ENCODE results near the gene MARK4.
"Not testable (repeated sequence)": the region's sequence is repeated elsewhere in the genome, so short reads cannot be mapped to it uniquely, and the experiment has no call there.

The MARK4 gene

GRCh38 chr19:45305421-45305820, 54.4 kb downstream of the MARK4 start:
- peak; percentile 44 for DNase-seq (ENCODE audit: low spot score)

DNA sequence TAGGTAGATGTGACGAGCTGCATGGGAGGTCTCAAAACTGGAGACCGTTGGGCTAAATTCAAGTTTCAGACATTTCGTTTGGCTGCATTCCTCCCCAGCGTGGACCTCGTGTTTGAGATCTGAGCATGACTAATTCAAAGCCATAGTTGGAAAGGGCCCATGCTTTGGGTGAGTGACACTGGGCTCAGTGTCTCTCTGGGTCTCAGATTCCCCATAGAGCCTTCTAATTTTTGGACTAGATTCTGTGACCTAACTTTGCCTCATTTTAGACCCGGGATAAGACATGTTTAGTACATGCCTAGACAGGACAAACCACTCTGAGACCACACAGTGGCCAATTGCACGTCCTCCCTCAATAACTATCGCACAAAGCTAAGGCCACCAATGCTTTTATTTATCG, 55.0 kb downstream of the MARK4 start:
- no peak for DNase-seq (ENCODE audit: low spot score)

- peak; percentile 83 for DNase-seq (ENCODE audit: low spot score)
These were observed 55.5 kb downstream of the MARK4 start for GRCh38 chr19:45306518-45307027.

GRCh38 chr19:45307361-45307760, 56.3 kb downstream of the MARK4 start:
- no peak for DNase-seq (ENCODE audit: low spot score)

DNA sequence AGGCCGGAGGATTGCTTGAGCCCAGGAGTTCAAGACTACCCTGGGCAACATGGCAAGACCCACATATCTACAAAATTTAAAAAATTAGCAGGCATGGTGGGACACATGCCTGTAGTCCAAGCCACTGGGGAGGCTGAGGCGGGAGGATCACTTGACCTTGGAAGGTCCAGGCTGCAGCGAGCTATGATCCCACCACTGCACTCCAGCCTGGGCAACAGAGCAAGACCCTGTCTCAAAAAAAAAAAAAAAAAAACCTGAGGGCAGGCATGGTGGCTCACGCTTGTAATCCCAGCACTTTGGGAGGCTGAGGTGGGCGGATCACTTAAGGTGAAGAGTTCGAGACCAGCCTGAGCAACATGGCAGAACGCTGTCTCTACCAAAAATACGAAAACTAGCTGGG, 58.3 kb downstream of the MARK4 start:
- not testable (repeated sequence) for DNase-seq (ENCODE audit: low spot score)

DNA sequence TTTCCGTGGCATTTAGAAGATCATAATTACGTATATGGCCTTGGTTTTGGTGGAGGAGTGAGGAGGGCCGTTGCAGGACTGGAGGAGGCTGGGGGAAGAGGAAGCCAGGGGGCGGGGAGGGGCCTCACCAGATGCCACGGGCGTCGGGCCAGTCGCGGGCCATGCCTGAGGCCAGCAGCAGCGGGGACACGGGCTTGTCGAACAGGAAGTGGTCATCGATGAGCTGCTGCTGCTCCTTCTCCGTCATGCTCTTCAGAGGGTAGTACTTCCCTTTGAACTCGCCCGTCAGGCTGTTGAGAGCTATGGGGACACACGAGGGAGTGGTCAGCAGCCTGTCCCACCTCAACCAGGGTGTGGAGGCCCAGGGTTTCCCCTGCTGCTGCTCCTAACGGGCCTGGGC, 60.5 kb downstream of the MARK4 start:
- no peak for DNase-seq (ENCODE audit: low spot score)

- not testable (repeated sequence) for DNase-seq (ENCODE audit: low spot score)
These were observed 61.2 kb downstream of the MARK4 start for GRCh38 chr19:45312285-45312684.

DNA sequence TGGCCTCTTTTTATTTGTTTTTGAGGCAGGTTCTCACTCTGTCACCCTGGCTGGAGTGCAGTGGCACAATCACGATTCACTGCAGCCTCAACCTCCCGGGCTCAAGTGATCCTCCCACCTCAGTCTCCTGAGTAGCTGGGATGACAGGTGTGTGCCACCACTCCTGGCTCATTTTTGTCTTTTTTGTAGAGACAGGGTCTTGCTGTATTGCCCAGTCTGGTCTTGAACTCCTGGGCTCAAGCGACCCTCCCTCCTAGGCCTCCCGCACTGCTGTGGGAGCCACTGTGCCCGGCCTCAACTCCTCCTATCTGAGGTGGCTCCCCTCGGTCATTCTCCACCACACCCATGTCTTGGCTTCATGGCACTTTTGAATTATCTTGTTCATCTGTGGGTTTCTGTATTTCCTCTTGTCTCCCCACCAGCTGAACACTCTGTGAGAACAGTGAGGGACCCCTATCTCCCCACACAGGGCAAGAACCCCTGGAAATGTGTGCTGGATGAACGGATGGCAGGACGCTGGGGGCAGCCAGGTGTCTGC, 63.7 kb downstream of the MARK4 start:
- DNase-seq (ENCODE audit: low spot score): no peak

GRCh38 chr19:45315304-45315703, 64.2 kb downstream of the MARK4 start:
- no peak for DNase-seq (ENCODE audit: low spot score)

- no peak for DNase-seq (ENCODE audit: low spot score)
These were observed 70.1 kb downstream of the MARK4 start for GRCh38 chr19:45320997-45321775.

DNA sequence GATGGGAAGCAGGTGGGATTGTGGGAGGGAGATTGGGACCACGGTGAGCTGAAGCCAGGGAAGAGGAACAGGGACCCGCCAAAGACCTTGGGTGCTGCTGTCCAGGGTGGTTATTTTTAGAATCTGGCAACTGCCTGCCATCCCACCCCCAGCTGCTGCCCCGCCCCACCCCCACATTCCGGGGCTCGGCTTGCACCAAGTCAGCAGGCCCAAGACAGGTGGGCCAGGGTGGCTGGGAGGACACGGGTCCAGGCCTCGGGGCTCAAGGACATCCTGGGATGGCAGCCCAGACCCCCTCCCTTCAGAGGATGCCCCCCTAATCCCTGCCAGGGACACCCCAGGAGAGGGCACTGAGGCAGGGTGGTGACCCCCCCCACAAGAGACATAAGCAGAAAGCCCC, 70.8 kb downstream of the MARK4 start:
- no peak for DNase-seq (ENCODE audit: low spot score)

DNA sequence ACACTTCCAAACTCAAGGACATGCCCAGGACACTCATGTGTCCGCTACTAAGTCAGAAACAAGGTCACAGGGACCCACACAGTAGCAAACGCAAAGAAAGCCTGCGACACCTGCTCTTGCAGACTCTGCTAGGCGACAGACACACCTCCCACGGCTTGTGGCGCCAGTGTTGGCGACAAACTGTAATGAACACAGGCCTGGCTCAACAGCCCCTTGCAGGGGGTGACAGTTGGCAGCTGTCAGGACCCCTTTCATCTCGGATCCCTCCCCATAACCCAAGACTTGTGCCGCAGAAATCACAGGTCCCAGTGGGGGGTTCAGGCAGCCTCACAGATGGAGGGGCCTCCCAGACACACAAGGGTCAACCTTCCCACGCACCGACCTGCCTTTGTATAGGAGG, 71.2 kb downstream of the MARK4 start:
- DNase-seq (ENCODE audit: low spot score): no peak

- no peak for DNase-seq (ENCODE audit: low spot score)
These were observed 71.7 kb downstream of the MARK4 start, which contains the start of gene CKM for GRCh38 chr19:45322744-45323281. TSS of gene CKM (minus strand) at chr19:45322875. CDS start at chr19:45319713, 3,162 bp downstream.

- DNase-seq (ENCODE audit: low spot score): peak; percentile 65
These were observed 72.6 kb downstream of the MARK4 start for GRCh38 chr19:45323671-45324081.

- DNase-seq (ENCODE audit: low spot score): no peak
These were observed 73.4 kb downstream of the MARK4 start for GRCh38 chr19:45324349-45324907.

DNA sequence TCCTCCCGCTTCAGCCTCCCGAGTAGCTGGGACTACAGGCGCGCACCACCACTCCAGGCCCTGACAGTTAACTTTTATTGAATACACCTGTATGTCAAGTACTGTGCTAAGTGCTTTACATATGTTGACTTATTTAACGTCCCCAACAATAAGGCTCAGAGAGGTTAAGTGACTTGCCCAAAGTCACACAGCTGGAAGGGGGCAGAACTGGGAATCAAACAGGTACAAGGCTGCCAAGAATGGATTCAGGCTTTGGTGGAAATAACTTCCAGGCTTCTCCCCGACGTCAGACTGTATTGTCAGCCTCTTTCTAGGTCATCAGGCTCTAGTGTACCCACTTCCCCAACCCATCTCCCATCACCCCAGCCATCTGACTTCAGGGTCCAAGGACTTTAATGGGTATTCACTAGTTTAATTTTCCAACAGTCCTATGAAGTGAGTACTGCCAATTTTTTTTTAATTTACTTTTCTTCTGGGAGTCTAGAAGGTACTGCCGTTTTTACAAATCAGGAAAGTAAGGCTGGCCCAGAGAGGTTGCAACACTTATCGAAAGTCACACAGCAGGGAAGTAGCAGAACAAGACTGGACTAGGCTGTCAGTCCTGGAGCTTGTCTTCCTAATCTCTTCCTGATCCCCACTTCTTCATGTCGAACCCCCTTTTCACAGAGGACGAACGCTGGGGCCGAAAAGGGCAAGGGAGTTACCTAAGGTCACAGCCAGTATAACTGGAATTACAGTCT, 76.5 kb downstream of the MARK4 start:
- DNase-seq (ENCODE audit: low spot score): no peak

GRCh38 chr19:45331411-45331810, 80.3 kb downstream of the MARK4 start:
- DNase-seq (ENCODE audit: low spot score): peak; percentile 19

GRCh38 chr19:45333609-45334303, 82.7 kb downstream of the MARK4 start:
- no peak for DNase-seq (ENCODE audit: low spot score)

GRCh38 chr19:45334881-45335280, 83.8 kb downstream of the MARK4 start:
- DNase-seq (ENCODE audit: low spot score): not testable (repeated sequence)

- no peak for DNase-seq (ENCODE audit: low spot score)
These were observed 85.7 kb downstream of the MARK4 start for GRCh38 chr19:45336696-45337251.

DNA sequence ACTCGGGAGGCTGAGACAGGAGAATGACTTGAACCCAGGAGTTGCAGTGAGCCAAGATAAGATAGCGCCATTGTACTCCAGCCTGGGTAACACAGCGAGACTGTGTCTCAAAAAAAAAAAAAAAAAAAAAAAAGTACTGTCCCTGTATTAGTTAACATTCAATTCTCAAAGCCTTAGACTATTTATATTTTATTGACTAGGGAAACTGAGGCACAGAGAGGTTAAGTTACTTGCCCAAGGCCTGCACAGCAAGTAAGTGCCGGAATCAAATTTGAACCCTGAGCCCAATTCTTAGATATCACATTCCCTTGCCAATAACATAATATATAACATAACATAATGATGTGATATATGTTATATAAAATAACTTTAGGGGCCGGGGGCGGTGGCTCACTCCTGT, 88.6 kb downstream of the MARK4 start:
- DNase-seq (ENCODE audit: low spot score): no peak
